HG02981 (cell line): ENCODE data around the gene DMD.
"Not testable (repeated sequence)": the region's sequence is repeated elsewhere in the genome, so short reads cannot be mapped to it uniquely, and the experiment has no call there.

Experiments used
- ATAC-seq: cut with Tn5 transposase; IDR thresholded peaks from one replicate; pipeline ENCODE4 v1.9.1; 2021; ENCODE audit warnings: mild to moderate bottlenecking, moderate library complexity; ENCODE audit not compliant: unreplicated experiment

Gene DMD

DNA sequence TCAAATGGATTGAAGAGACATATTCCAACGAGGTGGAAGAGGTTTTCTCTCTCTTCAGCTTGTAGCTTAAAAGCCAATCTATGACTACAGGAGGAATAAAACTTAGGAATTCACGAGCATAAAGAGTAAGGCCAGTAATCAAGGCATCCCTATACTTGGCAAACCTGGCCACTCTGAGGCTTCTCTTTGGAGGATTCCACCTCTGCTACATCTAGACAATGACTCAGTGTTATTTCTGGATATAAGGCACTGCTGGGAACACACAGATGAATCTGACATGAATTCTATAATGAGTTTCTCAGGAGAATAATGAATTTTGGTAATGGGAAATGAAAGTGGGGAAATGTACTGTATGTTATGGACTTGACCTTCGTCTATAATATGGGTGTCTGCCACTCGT, 1123.7 kb downstream of the DMD start:
- no peak for ATAC-seq

DNA sequence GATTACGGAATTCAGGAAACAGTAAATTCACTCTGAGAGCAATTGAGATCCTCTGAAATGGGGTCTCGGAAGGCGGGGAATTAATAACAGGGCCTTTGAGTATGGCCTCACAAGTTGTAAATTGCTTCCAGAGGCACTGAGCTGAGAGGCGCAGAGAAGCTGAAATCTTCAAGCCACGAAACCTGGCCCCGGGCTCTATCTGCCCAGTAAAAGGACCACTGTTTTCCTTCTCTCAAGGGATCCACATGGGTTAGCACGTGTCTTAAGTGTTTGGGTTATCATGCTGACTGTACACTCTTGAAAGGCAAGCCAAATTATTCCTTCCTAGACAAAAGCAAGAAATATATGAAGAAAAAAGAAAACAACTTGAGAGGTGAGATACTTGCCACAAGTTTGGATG, 1126.6 kb downstream of the DMD start:
- ATAC-seq = no peak

DNA sequence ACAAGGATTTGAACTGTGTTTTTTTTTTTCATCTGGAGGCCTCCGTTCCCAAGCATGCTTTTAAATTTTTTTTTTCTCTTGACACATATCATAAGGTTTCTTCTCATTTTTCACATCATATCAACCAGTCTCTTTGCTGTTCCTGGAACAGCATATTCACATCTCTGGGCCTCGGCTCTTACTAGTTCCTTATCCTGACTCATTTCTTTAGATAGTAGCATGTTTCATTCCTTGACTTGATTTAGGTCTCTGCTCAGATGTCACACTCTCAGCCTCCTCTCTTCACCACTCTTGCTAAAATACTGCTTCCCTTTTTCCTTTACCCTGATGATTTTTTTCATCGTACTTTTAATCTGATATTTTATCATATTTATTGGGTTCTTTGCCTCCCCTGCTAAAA, 1163.1 kb downstream of the DMD start:
- ATAC-seq = no peak

DNA sequence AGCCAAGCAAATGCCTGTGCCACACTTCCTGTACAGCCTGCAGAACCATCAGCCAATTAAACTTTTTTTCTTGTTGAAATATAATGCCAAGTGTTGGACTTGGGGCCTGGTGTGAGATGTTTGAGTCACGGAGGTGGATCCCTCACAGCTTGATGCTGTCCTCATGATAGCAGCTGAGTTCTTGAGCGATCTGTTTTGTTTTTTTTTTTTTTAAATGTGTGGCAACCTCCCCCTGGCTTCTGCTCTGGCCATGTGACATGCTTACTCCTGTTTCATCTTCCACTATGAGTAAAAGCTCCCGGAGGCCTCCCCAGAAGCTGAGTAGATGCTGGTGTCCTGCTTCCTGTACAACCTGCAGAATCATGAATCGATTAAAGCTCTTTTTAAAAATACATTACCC, 1166.2 kb downstream of the DMD start:
- no peak for ATAC-seq

DNA sequence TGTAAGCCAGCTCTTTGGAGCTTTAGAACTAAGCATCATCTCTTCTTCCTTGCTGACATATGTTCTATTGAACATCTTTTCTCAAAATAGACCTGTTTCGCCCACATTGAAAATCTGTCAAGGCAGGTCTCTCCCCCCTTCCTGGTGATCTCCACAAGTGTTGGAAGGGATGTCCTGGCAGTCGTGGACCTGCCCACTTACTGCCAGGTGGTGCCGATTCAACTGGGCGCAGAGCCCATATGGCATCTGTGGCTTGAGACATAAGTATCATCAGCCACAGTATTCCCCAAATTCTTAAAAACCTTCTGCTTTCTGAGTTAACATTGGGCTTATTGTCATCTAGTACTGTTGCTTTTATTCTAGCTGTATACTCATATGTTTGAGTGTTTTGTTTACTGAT, 1170.2 kb downstream of the DMD start:
- ATAC-seq = no peak

DNA sequence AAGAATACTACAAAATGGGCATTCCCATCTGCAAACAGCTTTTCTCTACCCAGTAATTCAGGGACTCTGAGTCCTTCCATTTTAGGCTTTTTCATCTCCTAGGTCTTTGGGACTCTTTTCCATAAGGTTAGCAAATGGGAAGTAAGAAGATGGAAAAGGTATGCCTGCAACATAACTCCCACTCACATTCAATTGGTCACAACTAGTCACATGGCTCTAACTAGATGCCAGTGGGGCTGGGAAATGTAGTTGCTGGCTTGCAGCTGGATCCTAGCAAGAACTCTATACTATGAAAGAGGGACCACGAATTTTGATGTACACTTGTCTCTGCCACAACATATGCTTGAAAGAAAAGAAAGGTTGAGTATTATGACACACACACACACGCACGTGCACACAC, 1184.6 kb downstream of the DMD start:
- no peak for ATAC-seq

DNA sequence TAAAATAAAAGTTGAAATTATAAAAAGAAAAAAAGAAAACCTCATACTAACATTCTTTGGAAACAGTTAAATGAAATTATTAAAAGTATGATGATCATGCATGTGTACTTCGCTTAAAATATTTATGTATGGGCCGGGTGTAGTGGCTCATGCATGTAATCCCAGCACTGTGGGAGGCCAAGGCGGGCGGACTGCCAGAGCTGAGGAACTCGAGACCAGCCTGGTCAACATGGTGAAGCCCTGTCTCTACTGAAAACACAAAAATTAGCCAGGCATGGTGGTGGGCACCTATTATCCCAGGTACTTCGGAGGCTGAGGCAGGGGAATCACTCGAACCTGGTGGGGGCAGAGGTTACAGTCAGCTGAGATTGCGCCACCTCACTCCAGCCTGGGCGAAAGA, 1187.3 kb downstream of the DMD start:
- no peak for ATAC-seq

DNA sequence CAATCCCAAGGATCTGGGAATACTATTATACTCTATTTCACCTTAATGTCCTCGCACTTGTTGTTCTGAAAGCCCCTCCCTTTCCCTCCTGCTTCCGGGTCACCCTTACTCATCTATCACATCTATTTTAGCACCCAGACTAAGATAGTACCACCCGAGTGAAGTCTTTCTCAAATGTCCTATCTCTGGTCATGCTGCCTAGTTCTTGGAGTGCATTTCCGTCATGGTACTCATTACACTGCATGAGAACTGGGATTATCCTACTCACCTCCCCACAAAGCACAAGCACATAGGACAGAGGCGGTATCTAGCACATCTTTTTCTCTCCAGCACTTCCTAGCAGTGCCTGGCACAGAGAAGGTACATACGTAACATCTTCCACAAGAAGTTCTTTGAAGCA, 1195.2 kb downstream of the DMD start:
- no peak for ATAC-seq

DNA sequence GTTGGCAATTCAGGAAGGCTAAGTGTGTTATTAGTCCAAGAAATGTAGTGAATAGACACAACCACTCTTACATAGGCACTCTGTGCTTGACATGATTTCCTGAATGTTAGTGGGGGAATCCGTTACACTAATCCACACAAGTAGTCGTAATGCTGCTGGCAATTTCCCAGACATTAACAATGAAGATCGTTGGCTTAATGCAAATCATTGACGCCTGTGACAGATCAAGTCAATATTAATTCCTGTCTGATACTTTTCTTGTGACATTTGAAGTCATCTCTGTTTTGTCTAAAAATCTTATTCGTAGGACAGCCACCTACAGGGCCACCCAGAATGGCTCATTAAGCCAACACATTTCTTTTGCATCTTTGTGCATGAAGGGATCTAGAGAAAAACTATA, 1200.4 kb downstream of the DMD start:
- ATAC-seq = no peak

DNA sequence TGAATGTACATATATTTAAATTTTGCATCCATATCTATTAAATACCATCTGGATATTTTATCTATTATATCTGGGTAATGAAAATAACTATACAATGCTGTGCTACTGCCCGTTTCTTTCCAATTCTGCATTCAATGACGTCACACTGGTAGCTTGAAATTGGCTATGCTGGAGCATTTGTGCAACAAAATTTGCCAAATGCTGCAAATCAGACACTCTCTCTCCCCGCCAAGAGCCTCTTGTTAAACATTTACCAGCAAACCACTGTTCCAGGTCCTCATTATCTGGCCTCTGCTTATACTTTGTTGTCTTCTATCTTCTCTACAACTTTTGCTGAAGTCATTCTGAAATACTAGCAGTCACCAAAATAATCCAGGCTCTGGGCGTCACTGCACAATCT, 1201.1 kb downstream of the DMD start:
- no peak for ATAC-seq

DNA sequence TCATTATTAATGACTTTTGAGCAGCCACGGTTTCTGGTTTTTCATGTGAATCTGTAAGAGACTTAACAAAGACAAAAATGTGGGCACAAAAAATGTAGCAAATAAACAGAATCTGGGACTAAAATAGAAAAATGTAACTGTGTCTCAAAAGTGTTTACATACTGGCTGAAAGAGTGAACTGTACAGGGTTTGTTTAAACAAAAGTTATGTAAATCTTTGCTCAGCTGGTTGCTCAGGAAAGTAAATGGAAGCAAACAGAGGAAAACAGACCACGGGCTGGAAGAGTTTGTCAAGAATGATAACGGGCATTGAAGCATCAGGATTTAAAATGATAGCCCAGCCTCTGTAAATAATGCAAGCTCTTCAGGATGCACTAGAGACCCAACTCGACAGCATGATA, 1217.7 kb downstream of the DMD start:
- no peak for ATAC-seq

DNA sequence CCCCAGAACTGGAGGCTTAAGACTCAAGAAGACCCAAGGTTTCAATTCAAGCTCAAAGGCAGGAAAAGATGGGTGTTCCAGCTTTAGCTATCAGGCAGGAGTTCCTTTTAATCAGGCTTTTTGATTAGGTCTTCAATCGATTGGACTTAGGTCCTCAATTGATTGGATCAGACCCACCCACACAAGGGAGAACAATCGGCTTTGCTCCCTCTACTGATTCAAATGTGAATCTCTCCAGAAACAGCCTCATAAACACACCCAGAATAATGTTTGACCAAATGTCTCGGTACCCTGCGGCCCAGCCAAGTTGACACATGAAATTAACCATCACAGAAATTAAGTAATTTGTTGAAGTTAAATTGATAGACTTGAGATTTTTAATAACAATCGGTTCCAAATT, 1222.4 kb downstream of the DMD start:
- no peak for ATAC-seq

DNA sequence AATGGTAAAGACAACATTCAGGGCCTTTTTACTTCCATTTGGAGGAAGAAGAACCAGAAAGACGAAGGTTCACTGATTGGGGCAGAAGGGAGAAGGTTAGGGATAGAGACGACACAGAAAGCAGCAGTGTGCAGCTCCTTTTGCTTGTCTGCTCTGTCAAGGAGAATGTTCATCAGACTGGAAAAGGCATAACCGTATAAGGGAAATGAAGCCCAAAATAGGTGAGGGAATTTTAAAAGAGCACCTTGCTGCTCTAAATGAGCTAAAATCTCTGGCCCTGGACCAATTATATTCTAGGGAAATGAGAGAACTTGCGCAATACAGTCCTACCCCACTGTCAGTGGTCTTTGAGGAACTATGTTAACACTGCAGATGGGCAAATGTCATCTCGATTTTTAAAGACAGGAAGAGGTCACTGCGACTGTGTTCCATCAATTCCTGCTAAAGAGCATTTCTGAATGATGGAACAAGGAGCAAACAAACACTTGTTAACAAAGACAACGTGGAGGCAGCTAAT, 1229.7 kb downstream of the DMD start:
- no peak for ATAC-seq

DNA sequence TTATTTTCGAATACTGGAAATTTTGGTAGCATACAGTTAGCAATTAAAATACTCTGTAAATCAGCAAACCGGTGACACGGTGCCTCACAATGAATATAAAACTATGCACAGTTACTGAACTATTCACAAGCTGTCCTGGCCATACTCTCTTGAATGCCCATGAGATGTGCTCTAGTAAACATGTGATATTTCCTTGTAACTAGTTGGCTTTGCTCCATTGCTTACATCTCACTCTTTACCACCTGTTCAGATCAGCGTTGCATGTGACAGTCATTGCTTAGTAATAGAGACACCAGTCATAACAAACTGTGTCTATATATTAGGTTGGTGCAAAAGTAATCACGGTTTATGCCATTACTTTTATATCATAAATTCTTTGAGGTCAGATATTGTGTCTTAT, 1241.6 kb downstream of the DMD start:
- ATAC-seq = no peak

DNA sequence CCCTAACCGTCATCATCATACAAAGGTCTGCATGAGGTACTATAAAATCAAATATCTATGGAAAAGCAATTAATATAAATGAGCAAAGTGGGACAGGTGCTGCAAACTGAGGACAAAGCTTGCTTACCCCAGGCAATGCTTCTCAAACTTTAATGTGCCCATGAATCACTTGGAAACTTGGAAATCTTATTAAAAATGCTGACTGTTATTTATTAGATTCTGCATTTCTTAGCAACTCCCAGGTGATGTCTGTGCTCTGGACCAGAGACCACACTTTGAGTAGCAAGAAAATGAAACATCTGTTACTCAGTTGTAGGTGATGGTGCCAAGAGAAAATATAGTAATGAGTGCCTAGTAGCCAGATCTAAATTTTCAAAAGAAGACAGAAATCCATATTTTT, 1249.1 kb downstream of the DMD start:
- ATAC-seq = no peak

DNA sequence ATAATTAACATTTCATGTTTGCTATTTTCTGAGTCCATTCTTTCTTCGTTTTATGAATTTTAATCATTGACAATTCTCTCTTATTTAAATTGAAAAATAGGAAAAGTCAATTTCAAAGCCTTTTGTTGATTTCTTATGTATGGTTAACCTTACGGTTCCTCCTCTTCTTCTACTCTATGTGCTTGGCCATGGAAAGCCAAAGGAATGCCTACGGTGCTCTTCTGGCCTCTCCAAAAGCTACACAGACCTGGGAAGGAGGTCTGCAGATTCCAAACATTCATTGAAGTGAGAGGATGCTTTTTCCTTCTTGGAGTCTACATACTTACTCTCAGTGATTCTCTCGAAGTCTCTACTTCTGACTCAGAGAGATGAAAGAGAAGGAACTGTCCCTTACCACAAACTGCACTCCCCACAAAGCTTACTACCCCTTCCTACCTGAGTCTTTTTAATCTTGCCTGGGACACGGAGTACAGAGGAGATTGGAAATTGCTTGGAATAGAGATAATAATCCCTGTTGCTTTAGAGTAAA, 1276.4 kb downstream of the DMD start:
- no peak for ATAC-seq

DNA sequence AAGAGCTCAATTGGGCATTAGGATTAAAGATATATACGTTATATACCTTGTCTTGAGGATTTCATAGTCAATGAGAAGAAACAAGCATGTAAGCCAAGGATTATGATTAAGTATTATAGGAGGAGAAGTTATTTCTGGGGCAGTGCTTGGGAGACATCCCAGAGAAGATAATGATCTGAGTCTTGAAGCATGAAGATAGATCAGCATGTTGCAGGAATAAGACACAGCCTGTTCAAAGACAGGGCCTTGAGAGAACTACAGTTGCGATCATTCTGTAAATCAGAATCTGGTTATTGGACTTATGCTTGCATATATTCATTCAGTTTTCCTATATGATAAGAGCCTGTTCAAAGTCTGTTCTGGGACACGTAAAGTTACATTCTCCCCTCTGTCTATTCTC, 1277.3 kb downstream of the DMD start:
- ATAC-seq = no peak

DNA sequence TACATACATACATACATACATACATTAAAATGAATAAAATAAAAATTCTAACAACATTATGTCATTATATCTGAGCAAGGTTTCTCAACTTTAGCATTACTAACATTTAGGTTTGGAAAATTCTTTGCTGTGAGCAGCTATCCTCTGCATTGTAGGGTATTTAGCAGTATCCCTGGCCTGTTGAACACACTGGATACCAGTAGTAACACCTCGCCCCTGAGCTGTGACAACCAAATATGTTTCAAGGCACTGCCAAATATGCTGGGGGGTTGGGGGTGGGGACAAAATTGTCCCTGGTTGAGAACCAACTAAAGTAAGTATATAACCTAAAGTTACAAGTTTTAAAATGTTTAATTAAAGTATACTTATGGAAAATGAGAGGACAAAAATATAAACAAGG, 1278.6 kb downstream of the DMD start:
- ATAC-seq = no peak

DNA sequence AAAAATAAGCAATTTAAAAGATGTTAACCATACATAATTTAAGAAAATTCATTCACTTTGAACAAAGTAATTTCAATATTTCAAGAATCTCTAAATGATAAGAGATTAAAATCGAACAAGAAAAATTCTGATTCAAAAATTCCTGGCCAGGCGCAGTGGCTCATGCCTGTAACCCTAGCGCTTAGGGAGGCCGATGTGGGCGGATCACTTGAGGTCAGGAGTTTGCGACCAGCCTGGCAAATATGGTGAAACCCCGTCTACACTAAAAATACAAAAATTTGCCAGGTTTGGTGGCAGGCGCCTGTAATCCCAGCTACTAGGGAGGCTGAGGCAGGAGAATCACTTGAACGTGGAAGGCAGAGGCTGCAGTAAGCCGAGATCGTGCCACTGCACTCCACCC, 1279.0 kb downstream of the DMD start:
- not testable (repeated sequence) for ATAC-seq

DNA sequence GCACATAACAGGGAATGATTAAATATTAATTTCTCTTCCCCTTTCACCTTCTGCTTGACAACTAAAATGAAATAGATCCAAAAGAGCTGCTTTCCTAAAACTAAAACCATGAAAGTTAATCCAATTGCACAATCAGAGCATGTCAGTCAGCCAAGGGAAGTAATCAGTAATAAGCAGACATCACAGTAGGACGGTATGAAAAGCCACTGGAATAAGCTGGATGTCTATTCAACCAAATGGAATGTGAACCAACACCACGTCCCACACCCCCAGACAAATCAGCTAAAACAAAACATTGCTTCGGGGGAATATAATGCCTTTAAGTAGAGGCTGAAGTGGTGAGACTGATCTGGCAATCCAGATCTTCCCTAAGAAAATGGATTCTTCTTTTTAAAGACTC, 1280.1 kb downstream of the DMD start:
- ATAC-seq = no peak

DNA sequence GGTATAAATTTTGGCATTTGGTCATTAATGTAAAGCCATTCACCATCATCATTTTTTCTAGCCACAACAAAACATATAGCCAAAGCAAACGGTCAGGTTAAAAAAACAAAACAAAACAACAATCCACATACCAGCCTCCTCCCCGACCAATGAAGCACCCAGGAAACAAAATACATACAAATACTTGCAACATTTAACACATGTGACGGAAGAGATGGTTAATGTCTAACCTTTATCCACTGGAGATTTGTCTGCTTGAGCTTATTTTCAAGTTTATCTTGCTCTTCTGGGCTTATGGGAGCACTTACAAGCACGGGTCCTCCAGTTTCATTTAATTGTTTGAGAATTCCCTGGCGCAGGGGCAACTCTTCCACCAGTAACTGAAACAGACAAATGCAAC, 1282.0 kb downstream of the DMD start:
- no peak for ATAC-seq

DNA sequence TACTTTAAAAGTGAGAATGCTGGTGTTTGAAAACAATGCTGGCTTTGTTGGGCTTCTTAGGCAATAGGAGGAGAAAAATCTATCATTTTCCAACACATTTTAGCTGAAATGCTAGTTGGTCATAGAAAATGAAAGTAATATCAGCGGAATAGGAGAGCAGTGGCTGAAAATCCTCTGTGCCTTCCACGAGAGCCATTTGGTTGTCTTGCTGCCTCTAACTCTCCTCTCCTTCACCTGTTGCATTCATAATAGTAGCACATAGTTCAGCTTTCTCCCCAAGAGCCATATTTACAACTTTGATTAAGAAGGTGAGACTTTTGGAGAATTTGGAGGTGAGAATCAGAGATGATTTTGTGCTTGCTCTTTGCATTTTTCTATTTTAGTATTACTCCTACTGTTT, 1290.1 kb downstream of the DMD start:
- ATAC-seq = no peak

DNA sequence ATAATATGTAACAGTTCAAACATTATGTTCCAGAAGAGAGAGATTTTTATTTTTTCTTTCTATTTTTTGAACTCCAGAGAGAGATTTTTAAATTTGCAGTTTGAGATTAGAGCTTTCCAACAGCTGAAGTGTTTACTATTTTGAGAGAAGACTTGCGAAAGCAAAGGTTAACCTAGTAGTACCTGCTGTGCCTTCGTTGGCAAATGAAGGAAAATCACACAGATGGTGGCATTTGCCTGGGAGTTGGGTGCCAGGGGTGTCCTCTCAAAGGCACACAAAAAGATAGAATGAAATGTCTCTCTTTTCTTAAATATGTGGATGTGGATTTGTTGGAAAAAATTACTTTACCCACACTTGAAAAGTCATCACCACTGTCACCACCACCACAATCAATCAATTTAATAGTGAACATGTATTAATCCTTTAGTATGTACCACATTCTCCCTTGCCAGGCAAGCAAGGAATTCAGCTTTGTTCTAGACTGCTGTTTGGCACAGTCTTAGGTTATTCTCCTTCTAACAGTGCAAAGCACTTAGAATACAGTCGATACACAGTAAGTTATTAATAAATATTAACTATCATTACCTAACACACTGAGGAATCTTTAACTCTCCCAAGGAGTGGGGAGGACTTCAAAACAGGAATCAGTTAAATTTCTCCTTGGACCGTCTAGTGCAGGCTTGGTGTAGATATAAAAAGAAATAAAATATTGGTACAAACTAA, 1301.3 kb downstream of the DMD start:
- no peak for ATAC-seq
